BLaER1 treated with 17β-estradiol and CSF1 and Interleukin-3, amounts not matched to agents 10 nM and 100 nM (cell line): ENCODE measurements around the gene CDH23.
A peak's percentile ranks its signal among the peaks of the same experiment; 100 is the strongest.

ENCODE experiments used
- H3K27ac ChIP-seq, 11 experiments: shearing (Covaris generic); formaldehyde crosslinking; 2 replicates each; pipeline ENCODE4 v1.8.1; 2022
- H3K27me3 ChIP-seq, 11 experiments: shearing (Covaris generic); formaldehyde crosslinking; 2 replicates each; pipeline ENCODE4 v1.8.1; 2022
- H3K36me3 ChIP-seq, 11 experiments: shearing (Covaris generic); formaldehyde crosslinking; 2 replicates each; pipeline ENCODE4 v1.8.1; 2022
- H3K4me1 ChIP-seq, 10 experiments: shearing (Covaris generic); formaldehyde crosslinking; 2 replicates each; pipeline ENCODE4 v1.8.1; 2022
- H3K4me2 ChIP-seq, 11 experiments: shearing (Covaris generic); formaldehyde crosslinking; 2 replicates each; pipeline ENCODE4 v1.8.1; 2022
- H3K4me3 ChIP-seq, 10 experiments: shearing (Covaris generic); formaldehyde crosslinking; 2 replicates each; pipeline ENCODE4 v1.8.1; 2022
- H3K9ac ChIP-seq, 11 experiments: shearing (Covaris generic); formaldehyde crosslinking; 2 replicates each; pipeline ENCODE4 v1.8.1; 2022
- H3K9me3 ChIP-seq, 11 experiments: shearing (Covaris generic); formaldehyde crosslinking; replicated peaks in 1 of 11; 2 replicates each; pipeline ENCODE4 v1.8.1; 2022
- H4K20me1 ChIP-seq, 11 experiments: shearing (Covaris generic); formaldehyde crosslinking; 2 replicates each; pipeline ENCODE4 v1.8.1; 2022
- Cebpa-rat ChIP-seq, 11 experiments: shearing (Covaris generic); IDR thresholded peaks; 2 replicates each; pipeline ENCODE4 v1.8.1; 2022

The CDH23 gene

GRCh38 chr10:71427246-71427645 is 30.5 kb downstream of the CDH23 start:
- Histone ChIP-seq H4K20me1 (no peaks in the 10 kb centered on the region; a peak in 2 of 22 replicates), H3K4me3 (no peak overlapping the region), H3K27me3 (no peaks in the 10 kb centered on the region), H3K36me3 (no peaks in the 10 kb centered on the region), H3K9me3 (no peaks in the 10 kb centered on the region), H3K4me1 (peaks cover 0 to 22% (median 14%) of the 10 kb centered on the region in 10 experiments; a peak in 15 of 20 replicates), H3K4me2 (no peak overlapping the region), H3K27ac (no peak overlapping the region), H3K9ac (no peak overlapping the region)
- TF ChIP-seq Cebpa-rat (IDR thresholded peaks at IDR 0.05), result no peak

- no peak overlapping the region for H3K4me2 ChIP-seq
- H3K36me3 ChIP-seq, result no peaks in the 10 kb centered on the region
- H4K20me1 ChIP-seq, result no peaks in the 10 kb centered on the region; a peak in 1 of 22 replicates
- H3K9me3 ChIP-seq, result no peaks in the 10 kb centered on the region
- no peak overlapping the region for H3K4me3 ChIP-seq
- no peaks in the 10 kb centered on the region for H3K27me3 ChIP-seq
- peaks cover 0 to 27% (median 15%) of the 10 kb centered on the region in 10 experiments; a peak in 15 of 20 replicates for H3K4me1 ChIP-seq
- no peak overlapping the region for H3K27ac ChIP-seq
- TF ChIP-seq Cebpa-rat (IDR thresholded peaks at IDR 0.05), result no peak
- H3K9ac ChIP-seq, result no peak overlapping the region
These were observed 32.6 kb downstream of the CDH23 start for GRCh38 chr10:71429304-71429703.

GRCh38 chr10:71429929-71430328 is 33.2 kb downstream of the CDH23 start:
- Histone ChIP-seq H3K4me3 (no peak overlapping the region), H3K4me2 (no peak overlapping the region), H3K36me3 (no peaks in the 10 kb centered on the region), H3K9ac (no peak overlapping the region), H3K27ac (no peak overlapping the region), H3K4me1 (peaks cover 0 to 27% (median 17%) of the 10 kb centered on the region in 10 experiments; a peak in 16 of 20 replicates), H3K9me3 (no peaks in the 10 kb centered on the region), H3K27me3 (no peaks in the 10 kb centered on the region), H4K20me1 (no peaks in the 10 kb centered on the region; a peak in 1 of 22 replicates)
- no peak for TF ChIP-seq Cebpa-rat (IDR thresholded peaks at IDR 0.05)

- no peak for TF ChIP-seq Cebpa-rat (IDR thresholded peaks at IDR 0.05)
- Histone ChIP-seq H3K4me1 (peaks cover 12 to 28% (median 22%) of the 10 kb centered on the region in 10 experiments), H3K36me3 (no peaks in the 10 kb centered on the region), H3K4me2 (no peak overlapping the region), H3K27ac (no peak overlapping the region), H3K9me3 (no peaks in the 10 kb centered on the region), H3K4me3 (no peak overlapping the region), H3K27me3 (no peaks in the 10 kb centered on the region), H3K9ac (no peak overlapping the region), H4K20me1 (no peaks in the 10 kb centered on the region; a peak in 1 of 22 replicates)
These were observed 34.8 kb downstream of the CDH23 start for GRCh38 chr10:71431239-71432100.

GRCh38 chr10:71432101-71432905 is 35.6 kb downstream of the CDH23 start:
- Histone ChIP-seq H3K4me2 (no peak overlapping the region), H4K20me1 (no peaks in the 10 kb centered on the region; a peak in 1 of 22 replicates), H3K27me3 (no peaks in the 10 kb centered on the region), H3K9ac (no peak overlapping the region), H3K9me3 (no peaks in the 10 kb centered on the region), H3K4me1 (peaks cover 21 to 36% (median 31%) of the 10 kb centered on the region in 10 experiments), H3K27ac (no peak overlapping the region), H3K4me3 (no peak overlapping the region), H3K36me3 (no peaks in the 10 kb centered on the region)
- no peak for TF ChIP-seq Cebpa-rat (IDR thresholded peaks at IDR 0.05)

- Histone ChIP-seq H3K9me3 (no peaks in the 10 kb centered on the region), H3K9ac (no peak overlapping the region), H4K20me1 (no peaks in the 10 kb centered on the region; a peak in 1 of 22 replicates), H3K27me3 (no peaks in the 10 kb centered on the region), H3K4me2 (no peak overlapping the region; a peak in 1 of 22 replicates), H3K4me3 (no peak overlapping the region), H3K36me3 (no peaks in the 10 kb centered on the region), H3K27ac (no peak overlapping the region; a peak in 1 of 22 replicates), H3K4me1 (peaks cover 23 to 45% (median 38%) of the 10 kb centered on the region in 10 experiments)
- no peak for TF ChIP-seq Cebpa-rat (IDR thresholded peaks at IDR 0.05)
These were observed 36.4 kb downstream of the CDH23 start for GRCh38 chr10:71432956-71433767.

- Histone ChIP-seq H4K20me1 (no peaks in the 10 kb centered on the region; a peak in 1 of 22 replicates), H3K4me2 (peak overlapping the region in 6 of 11 experiments; percentile 65 to 92 (median 84); a peak in 8 of 22 replicates), H3K4me3 (no peak overlapping the region), H3K27me3 (no peaks in the 10 kb centered on the region), H3K9ac (no peak overlapping the region), H3K27ac (peak overlapping the region in 3 of 11 experiments; percentile 57 to 83 (median 81); a peak in 5 of 22 replicates), H3K4me1 (peaks cover 23 to 54% (median 38%) of the 10 kb centered on the region in 10 experiments), H3K36me3 (no peaks in the 10 kb centered on the region), H3K9me3 (no peaks in the 10 kb centered on the region)
- no peak for TF ChIP-seq Cebpa-rat (IDR thresholded peaks at IDR 0.05)
These were observed 37.3 kb downstream of the CDH23 start for GRCh38 chr10:71433768-71434744.
